PFSK-1 (cell line): ENCODE data around the gene JAKMIP1.

Experiments used
- POLR2AphosphoS5 ChIP-seq: IDR thresholded peaks from 2 replicates; pipeline ENCODE4 v1.6.1; 2012; ENCODE audit warnings: low read depth, mild to moderate bottlenecking, control low read depth, low read length, moderate library complexity
- REST ChIP-seq, 2 experiments: IDR thresholded peaks; 2 replicates each; pipeline versions ENCODE4 v1.6.1 to v1.8.0; 2011 to 2012; ENCODE audit warnings: low read depth in 2 of 2, low read length in 2 of 2, control low read depth in 1 of 2, inconsistent platforms in 1 of 2, mild to moderate bottlenecking in 1 of 2, moderate library complexity in 1 of 2; ENCODE audit not compliant: insufficient read depth in 1 of 2
- TAF1 ChIP-seq: IDR thresholded peaks from 2 replicates; pipeline ENCODE4 v1.6.1; 2012; ENCODE audit warnings: low read length, control low read depth, borderline replicate concordance; ENCODE audit not compliant: insufficient read depth

DNA sequence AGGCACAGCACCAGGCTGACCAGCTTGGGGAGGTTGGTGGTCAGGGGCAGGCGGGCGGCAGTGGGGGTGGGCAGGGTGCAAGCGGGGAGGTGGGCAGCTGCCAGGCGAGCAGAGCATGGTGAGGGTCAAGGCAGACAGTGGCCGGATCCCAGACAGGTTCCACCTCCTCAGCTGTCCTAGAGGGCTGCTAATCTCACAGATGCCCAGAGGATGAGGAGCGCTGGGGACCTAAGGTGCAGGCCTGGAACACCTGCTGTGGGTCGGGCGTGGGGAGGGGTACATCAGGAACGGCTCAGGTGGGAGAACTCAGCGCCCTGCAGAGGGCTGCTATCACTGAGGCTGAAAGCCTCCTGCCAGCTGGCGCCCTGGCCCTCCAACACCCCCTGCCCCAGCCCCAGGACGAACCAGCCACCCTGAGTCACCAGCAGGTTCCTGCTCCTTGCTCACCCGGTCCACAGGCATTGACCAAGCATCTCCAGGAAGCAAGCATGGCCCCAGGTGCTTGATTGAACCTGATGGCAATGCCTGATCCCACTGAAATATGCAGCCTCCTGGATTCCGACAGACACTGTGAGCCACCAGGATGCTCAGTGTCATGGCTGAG lies 153.7 kb downstream of the JAKMIP1 start:
- TF ChIP-seq POLR2AphosphoS5 (no peak), TAF1 (no peak), REST (IDR thresholded peaks at IDR 0.05; ENCODE audit: insufficient read depth in 1 of 2, low read depth in 2 of 2, low read length in 2 of 2) (no peak)
